Trophoblast cell (in vitro differentiated cells and primary cell): ENCODE results near the gene IGF1R.
A peak's percentile ranks its signal among the peaks of the same experiment; 100 is the strongest.

Experiments used
- DNase-seq, 2 donors: peaks; one replicate each; pipeline ENCODE4 v3.0.0-alpha.2; 2016
- H2AFZ ChIP-seq: 2 replicates; pipeline ENCODE4 v1.6.1; 2013; ENCODE audit warnings: low read length, moderate library complexity, mild to moderate bottlenecking; ENCODE audit not compliant: insufficient read depth, poor library complexity
- H2AK5ac ChIP-seq: 2 replicates; pipeline ENCODE4 v1.6.1; 2013; ENCODE audit warnings: mild to moderate bottlenecking, low read length
- H2BK120ac ChIP-seq: 2 replicates; pipeline ENCODE4 v1.6.1; 2013; ENCODE audit warnings: low read length, mild to moderate bottlenecking, moderate library complexity; ENCODE audit not compliant: insufficient read depth, poor library complexity
- H2BK12ac ChIP-seq: 2 replicates; pipeline ENCODE4 v1.6.1; 2013; ENCODE audit warnings: mild to moderate bottlenecking, low read length, moderate library complexity
- H2BK5ac ChIP-seq: 2 replicates; pipeline ENCODE4 v1.6.1; 2013; ENCODE audit warnings: low read length, low read depth, moderate library complexity, mild to moderate bottlenecking; ENCODE audit not compliant: poor library complexity
- H3K14ac ChIP-seq: 2 replicates; pipeline ENCODE4 v1.6.1; 2013; ENCODE audit warnings: mild to moderate bottlenecking, low read length
- H3K18ac ChIP-seq: 2 replicates; pipeline ENCODE4 v1.6.1; 2013; ENCODE audit warnings: mild to moderate bottlenecking, low read length
- H3K23ac ChIP-seq: 2 replicates; pipeline ENCODE4 v1.6.1; 2013; ENCODE audit warnings: low read length
- H3K27ac ChIP-seq: 2 replicates; pipeline ENCODE4 v1.5.1; 2013; ENCODE audit warnings: low read depth, mild to moderate bottlenecking, inconsistent platforms, low read length, moderate library complexity
- H3K27me3 ChIP-seq: 2 replicates; pipeline ENCODE4 v1.6.1; 2013; ENCODE audit warnings: inconsistent platforms, mild to moderate bottlenecking, low read length, moderate library complexity; ENCODE audit not compliant: insufficient read depth
- H3K36me3 ChIP-seq, 2 experiments: 1 replicate in 1 of 2; 2 replicates in 1 of 2; pipeline ENCODE4 v1.6.1; 2013; ENCODE audit warnings: low read length in 2 of 2, mild to moderate bottlenecking in 2 of 2, moderate library complexity in 1 of 2; ENCODE audit not compliant: insufficient read depth in 2 of 2, control insufficient read depth in 1 of 2
- H3K4ac ChIP-seq: 2 replicates; pipeline ENCODE4 v1.6.1; 2013; ENCODE audit warnings: low read depth, mild to moderate bottlenecking, low read length, moderate library complexity
- H3K4me1 ChIP-seq, 2 experiments: 1 replicate in 1 of 2; 2 replicates in 1 of 2; pipeline ENCODE4 v1.6.1; 2013; ENCODE audit warnings: low read length in 2 of 2, mild to moderate bottlenecking in 2 of 2, moderate library complexity in 1 of 2; ENCODE audit not compliant: insufficient read depth in 2 of 2, control insufficient read depth in 1 of 2
- H3K4me2 ChIP-seq: 2 replicates; pipeline ENCODE4 v1.6.1; 2013; ENCODE audit warnings: inconsistent platforms, mild to moderate bottlenecking, low read length, moderate library complexity
- H3K4me3 ChIP-seq: 2 replicates; pipeline ENCODE4 v1.5.1; 2013; ENCODE audit warnings: mild to moderate bottlenecking, low read depth, low read length, inconsistent platforms
- H3K79me1 ChIP-seq: one replicate; pipeline ENCODE4 v1.6.1; 2013; ENCODE audit warnings: low read length
- H3K79me2 ChIP-seq: 2 replicates; pipeline ENCODE4 v1.6.1; 2013; ENCODE audit warnings: low read length, mild to moderate bottlenecking; ENCODE audit not compliant: control insufficient read depth, insufficient read depth, poor library complexity
- H3K9ac ChIP-seq: 2 replicates; pipeline ENCODE4 v1.6.1; 2013; ENCODE audit warnings: mild to moderate bottlenecking, low read length
- H3K9me3 ChIP-seq: 2 replicates; pipeline ENCODE4 v1.6.1; 2013; ENCODE audit warnings: low read depth, mild to moderate bottlenecking, control low read depth, inconsistent platforms, low read length; ENCODE audit not compliant: insufficient read depth
- H4K12ac ChIP-seq: 2 replicates; pipeline ENCODE4 v1.6.1; 2013; ENCODE audit warnings: low read depth, mild to moderate bottlenecking, low read length, moderate library complexity
- H4K8ac ChIP-seq: 2 replicates; pipeline ENCODE4 v1.6.1; 2013; ENCODE audit warnings: low read depth, mild to moderate bottlenecking, low read length, moderate library complexity
- H4K91ac ChIP-seq: one replicate; pipeline ENCODE4 v1.6.1; 2013; ENCODE audit warnings: low read depth, mild to moderate bottlenecking, low read length, moderate library complexity
- WGBS: extraction: QIAGEN DNeasy Blood & Tissue Kit; methylation state at CpG from one replicate; pipeline ENCODE4 v1.1.7; 2013; ENCODE audit warnings: missing lambda C conversion rate; ENCODE audit not compliant: insufficient read length, insufficient coverage; ENCODE audit errors: extremely low coverage; 5-methylcytosine and 5-hydroxymethylcytosine counted together

The IGF1R gene

GRCh38 chr15:98896002-98896721 lies 247.8 kb downstream of the IGF1R start:
- H2BK120ac ChIP-seq = peak overlapping the region; percentile 46
- H3K4ac ChIP-seq = no peak overlapping the region
- H3K36me3 ChIP-seq = peaks cover 9 to 11% of the 10 kb centered on the region in 2 experiments
- H4K8ac ChIP-seq = peak overlapping the region; percentile 72
- peaks cover 31 to 40% of the 10 kb centered on the region in 2 experiments for H3K4me1 ChIP-seq
- H3K18ac ChIP-seq = peak overlapping the region; percentile 72
- H3K4me3 ChIP-seq = no peak overlapping the region
- no peak overlapping the region for H3K23ac ChIP-seq
- H3K9ac ChIP-seq = no peak overlapping the region
- H4K12ac ChIP-seq = no peak overlapping the region
- peaks cover 21% of the 10 kb centered on the region for H3K79me2 ChIP-seq
- peak overlapping the region; percentile 88 for H2BK12ac ChIP-seq
- peak overlapping the region; percentile 2 for H3K14ac ChIP-seq
- peak overlapping the region; percentile 78 for H4K91ac ChIP-seq
- peaks cover 1% of the 10 kb centered on the region for H3K9me3 ChIP-seq
- H3K27ac ChIP-seq = peak overlapping the region; percentile 89
- WGBS = no CpG with 5 or more reads among the region's 5 CpGs
- H3K27me3 ChIP-seq = no peaks in the 10 kb centered on the region
- H3K4me2 ChIP-seq = no peak overlapping the region
- H2AFZ ChIP-seq = no peak overlapping the region
- peak overlapping the region; percentile 75 for H2AK5ac ChIP-seq
- DNase-seq = peak in 1 of 2 donors; percentile 20
- peaks cover 59% of the 10 kb centered on the region for H3K79me1 ChIP-seq
- H2BK5ac ChIP-seq = peak overlapping the region; percentile 89

- peak; percentile 83 to 97 for DNase-seq
- Histone ChIP-seq H3K79me2 (peaks cover 13% of the 10 kb centered on the region), H3K27me3 (no peaks in the 10 kb centered on the region), H3K27ac (peak overlapping the region; percentile 89), H3K4me1 (peaks cover 30 to 37% of the 10 kb centered on the region in 2 experiments), H3K4ac (peak overlapping the region; percentile 42), H3K9me3 (no peaks in the 10 kb centered on the region), H4K91ac (peak overlapping the region; percentile 88), H3K23ac (no peak overlapping the region), H2AK5ac (no peak overlapping the region), H3K4me3 (no peak overlapping the region), H2BK5ac (peak overlapping the region; percentile 86), H4K12ac (no peak overlapping the region), H3K9ac (no peak overlapping the region), H2BK120ac (peak overlapping the region; percentile 89), H3K18ac (no peak overlapping the region), H3K4me2 (no peak overlapping the region), H3K79me1 (peaks cover 57% of the 10 kb centered on the region), H2BK12ac (no peak overlapping the region), H2AFZ (no peak overlapping the region), H4K8ac (peak overlapping the region; percentile 37), H3K14ac (peak overlapping the region; percentile 63), H3K36me3 (peaks cover 3 to 4% of the 10 kb centered on the region in 2 experiments)
- WGBS = no CpG with 5 or more reads among the region's 12 CpGs
Observed at GRCh38 chr15:98896802-98897732, 248.7 kb downstream of the IGF1R start.

GRCh38 chr15:98898122-98898521 lies 249.8 kb downstream of the IGF1R start:
- no CpG with 5 or more reads among the region's 2 CpGs for WGBS
- peaks cover 13% of the 10 kb centered on the region for H3K79me2 ChIP-seq
- H2BK120ac ChIP-seq = peak overlapping the region; percentile 41
- H2AFZ ChIP-seq = no peak overlapping the region
- no peak for DNase-seq
- H4K91ac ChIP-seq = peak overlapping the region; percentile 20
- peaks cover 31 to 40% of the 10 kb centered on the region in 2 experiments for H3K4me1 ChIP-seq
- H2BK12ac ChIP-seq = peak overlapping the region; percentile 37
- H4K12ac ChIP-seq = no peak overlapping the region
- peak overlapping the region; percentile 47 for H3K27ac ChIP-seq
- H3K23ac ChIP-seq = no peak overlapping the region
- no peak overlapping the region for H3K14ac ChIP-seq
- H3K79me1 ChIP-seq = peaks cover 61% of the 10 kb centered on the region
- H3K36me3 ChIP-seq = peaks cover 1 to 4% of the 10 kb centered on the region in 2 experiments
- H4K8ac ChIP-seq = no peak overlapping the region
- H2BK5ac ChIP-seq = no peak overlapping the region
- no peak overlapping the region for H3K18ac ChIP-seq
- H3K9me3 ChIP-seq = no peaks in the 10 kb centered on the region
- H2AK5ac ChIP-seq = peak overlapping the region; percentile 49
- no peak overlapping the region for H3K4me2 ChIP-seq
- H3K4me3 ChIP-seq = no peak overlapping the region
- H3K4ac ChIP-seq = no peak overlapping the region
- no peak overlapping the region for H3K9ac ChIP-seq
- no peaks in the 10 kb centered on the region for H3K27me3 ChIP-seq

- WGBS = no CpG with 5 or more reads among the region's 20 CpGs
Observed at GRCh38 chr15:98899272-98900021, 251.1 kb downstream of the IGF1R start.

More at GRCh38 chr15:98899272-98900021, 251.1 kb downstream of the IGF1R start:
- peak overlapping the region; percentile 89 for H3K27ac ChIP-seq
- H3K4ac ChIP-seq = peak overlapping the region; percentile 92
- no peaks in the 10 kb centered on the region for H3K27me3 ChIP-seq
- peak overlapping the region; percentile 96 for H2BK5ac ChIP-seq
- H2AFZ ChIP-seq = peak overlapping the region; percentile 71
- peak overlapping the region; percentile 29 for H3K4me2 ChIP-seq
- peak; percentile 84 to 91 for DNase-seq
- H2BK12ac ChIP-seq = peak overlapping the region; percentile 98
- peak overlapping the region; percentile 73 for H4K8ac ChIP-seq
- peak overlapping the region; percentile 99 for H2BK120ac ChIP-seq
- peak overlapping the region; percentile 88 for H3K14ac ChIP-seq
- H3K4me3 ChIP-seq = no peak overlapping the region
- H3K9me3 ChIP-seq = no peaks in the 10 kb centered on the region
- H2AK5ac ChIP-seq = peak overlapping the region; percentile 89
- H3K9ac ChIP-seq = no peak overlapping the region
- peaks cover 0 to 2% of the 10 kb centered on the region in 2 experiments for H3K36me3 ChIP-seq
- peaks cover 64% of the 10 kb centered on the region for H3K79me1 ChIP-seq
- peaks cover 33 to 44% of the 10 kb centered on the region in 2 experiments for H3K4me1 ChIP-seq
- no peak overlapping the region for H4K12ac ChIP-seq
- H3K79me2 ChIP-seq = peaks cover 10% of the 10 kb centered on the region
- H3K23ac ChIP-seq = no peak overlapping the region
- peak overlapping the region; percentile 96 for H3K18ac ChIP-seq
- peak overlapping the region; percentile 89 for H4K91ac ChIP-seq
